ENCODE measurements around the gene PLXDC2.

PLXDC2 gene

GRCh38 chr10:20105236-20105635 lies 289.0 kb downstream of the PLXDC2 start:
- no peak overlapping the region for H3K4me3 ChIP-seq (ENCODE audit: control insufficient read depth, low read depth, low read length)
- TF ChIP-seq CTCF (IDR thresholded peaks at IDR 0.05; ENCODE audit: control insufficient read depth, insufficient read depth, low read depth, low read length, missing control alignments): no peak
- no peak for DNase-seq (ENCODE audit: low read depth)

GRCh38 chr10:20105931-20106330 lies 289.7 kb downstream of the PLXDC2 start:
- peak; percentile 13 for DNase-seq (ENCODE audit: low read depth)
- no peak for TF ChIP-seq CTCF (IDR thresholded peaks at IDR 0.05; ENCODE audit: control insufficient read depth, insufficient read depth, low read depth, low read length, missing control alignments)
- no peak overlapping the region for H3K4me3 ChIP-seq (ENCODE audit: control insufficient read depth, low read depth, low read length)

- no peak for TF ChIP-seq CTCF (IDR thresholded peaks at IDR 0.05; ENCODE audit: control insufficient read depth, insufficient read depth, low read depth, low read length, missing control alignments)
- H3K4me3 ChIP-seq (ENCODE audit: control insufficient read depth, low read depth, low read length): no peak overlapping the region
- DNase-seq (ENCODE audit: low read depth): no peak
Measured at GRCh38 chr10:20108021-20108420, 291.8 kb downstream of the PLXDC2 start.

- H3K4me3 ChIP-seq (ENCODE audit: control insufficient read depth, low read depth, low read length): no peak overlapping the region
- DNase-seq (ENCODE audit: low read depth): no peak
- TF ChIP-seq CTCF (IDR thresholded peaks at IDR 0.05; ENCODE audit: control insufficient read depth, insufficient read depth, low read depth, low read length, missing control alignments): no peak
Measured at GRCh38 chr10:20109613-20110012, 293.4 kb downstream of the PLXDC2 start.

- TF ChIP-seq CTCF (IDR thresholded peaks at IDR 0.05; ENCODE audit: control insufficient read depth, insufficient read depth, low read depth, low read length, missing control alignments): no peak
- no peak overlapping the region for H3K4me3 ChIP-seq (ENCODE audit: control insufficient read depth, low read depth, low read length)
- DNase-seq (ENCODE audit: low read depth): no peak
Measured at GRCh38 chr10:20110125-20111100, 294.2 kb downstream of the PLXDC2 start.

- no peak for DNase-seq (ENCODE audit: low read depth)
- no peak for TF ChIP-seq CTCF (IDR thresholded peaks at IDR 0.05; ENCODE audit: control insufficient read depth, insufficient read depth, low read depth, low read length, missing control alignments)
- H3K4me3 ChIP-seq (ENCODE audit: control insufficient read depth, low read depth, low read length): no peak overlapping the region
Measured at GRCh38 chr10:20114179-20114578, 297.9 kb downstream of the PLXDC2 start.
